Activated naive CD4-positive, alpha-beta T cell treated with Interleukin-2 at 50 U/mL for 16 hours (primary cell): ENCODE measurements around the gene FAM89B.

Experiments
- DNase-seq: peaks from one replicate; pipeline ENCODE4 v3.0.0-alpha.2; 2020

FAM89B gene

DNA sequence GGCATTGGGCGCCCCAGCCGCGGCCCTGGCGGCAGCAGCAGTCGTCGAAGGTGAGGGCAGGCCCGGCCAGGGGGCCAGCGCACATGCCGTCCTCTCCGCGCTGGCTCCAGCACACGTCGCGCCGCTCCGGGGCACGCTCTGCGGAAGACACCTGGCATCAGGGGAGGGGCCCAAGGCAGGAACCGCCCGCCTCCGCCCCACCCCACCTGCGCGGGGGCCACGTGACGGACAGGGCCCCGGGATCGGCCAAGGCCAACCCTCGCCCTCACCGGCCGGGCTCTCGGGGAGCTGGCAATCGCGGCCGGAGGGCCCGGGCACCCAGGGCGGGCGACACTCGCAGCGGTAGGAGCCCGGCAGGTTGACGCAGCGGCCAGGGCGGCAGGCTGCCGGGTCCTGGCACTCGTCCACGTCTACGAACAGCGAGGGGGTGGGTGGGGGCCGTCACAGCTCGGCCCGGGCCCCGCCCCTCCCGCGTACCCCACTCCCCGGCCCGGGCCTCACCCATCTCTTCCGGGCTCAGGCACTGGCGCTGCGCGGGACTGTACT lies 32.5 kb upstream of the FAM89B start:
- DNase-seq = no peak

- peak; percentile 93 for DNase-seq
Measured at GRCh38 chr11:65540290-65541092, 31.8 kb upstream of the FAM89B start.

DNA sequence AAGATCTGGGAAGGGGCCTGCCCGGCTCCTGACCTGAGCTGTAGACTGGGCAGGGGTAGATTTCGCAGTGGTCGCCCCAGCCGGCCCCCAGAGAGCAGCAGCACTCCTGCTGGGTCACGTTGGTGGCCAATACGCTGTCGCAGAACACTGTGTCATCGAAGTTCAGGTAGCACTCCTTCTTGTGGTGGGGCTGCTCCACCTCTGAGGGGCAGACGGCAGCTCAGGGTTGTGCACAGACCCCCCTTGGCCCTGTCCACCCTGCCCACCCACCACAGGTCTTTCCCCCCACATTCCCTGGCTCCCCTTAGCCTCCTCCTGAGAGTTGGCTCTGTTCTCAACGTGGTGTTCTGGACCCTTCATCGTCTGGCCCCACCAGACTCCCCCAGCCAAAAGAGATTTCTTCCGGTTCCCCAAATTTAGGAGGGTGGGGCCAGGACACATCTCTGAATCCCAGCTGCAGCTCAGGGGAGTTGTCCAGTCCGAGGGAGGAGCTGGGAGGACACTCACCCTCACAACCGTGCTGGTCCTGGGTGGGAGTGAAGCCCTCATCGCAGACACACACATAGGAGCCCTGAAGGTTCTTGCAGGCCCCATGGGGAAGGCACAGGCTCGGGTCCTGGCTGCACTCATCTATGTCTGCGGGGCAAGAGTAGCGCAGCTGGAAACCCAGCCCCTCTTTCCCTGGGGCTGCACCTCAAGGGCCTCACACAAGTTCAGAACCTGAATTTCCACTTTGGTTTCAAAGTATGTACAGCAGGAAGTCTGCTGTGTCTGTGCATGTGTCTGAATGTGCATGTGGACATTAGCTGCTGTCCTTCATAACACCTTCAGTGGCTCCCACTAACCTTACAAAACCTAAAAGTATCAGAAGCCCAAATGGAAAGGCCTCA lies 31.0 kb upstream of the FAM89B start:
- DNase-seq = no peak

GRCh38 chr11:65542738-65543390 lies 29.5 kb upstream of the FAM89B start:
- DNase-seq = no peak

DNA sequence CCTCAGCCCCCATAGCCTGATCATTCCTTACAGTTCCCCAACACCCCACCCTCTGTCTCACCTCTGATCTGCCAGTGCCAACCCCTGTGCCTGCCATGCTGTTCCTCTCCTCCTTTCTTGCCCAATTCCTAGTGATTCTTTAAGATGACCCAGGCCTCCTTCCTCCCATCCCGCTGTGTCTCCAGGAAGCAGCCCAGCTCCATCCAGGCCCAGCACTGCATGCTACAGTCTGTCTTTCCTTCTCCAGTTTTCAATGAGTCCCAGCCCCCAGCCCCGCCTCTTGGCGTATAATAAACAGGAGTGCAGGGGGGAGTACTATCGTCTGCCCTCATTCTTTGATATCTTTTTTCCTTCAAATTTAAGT lies 26.5 kb upstream of the FAM89B start:
- no peak for DNase-seq

DNA sequence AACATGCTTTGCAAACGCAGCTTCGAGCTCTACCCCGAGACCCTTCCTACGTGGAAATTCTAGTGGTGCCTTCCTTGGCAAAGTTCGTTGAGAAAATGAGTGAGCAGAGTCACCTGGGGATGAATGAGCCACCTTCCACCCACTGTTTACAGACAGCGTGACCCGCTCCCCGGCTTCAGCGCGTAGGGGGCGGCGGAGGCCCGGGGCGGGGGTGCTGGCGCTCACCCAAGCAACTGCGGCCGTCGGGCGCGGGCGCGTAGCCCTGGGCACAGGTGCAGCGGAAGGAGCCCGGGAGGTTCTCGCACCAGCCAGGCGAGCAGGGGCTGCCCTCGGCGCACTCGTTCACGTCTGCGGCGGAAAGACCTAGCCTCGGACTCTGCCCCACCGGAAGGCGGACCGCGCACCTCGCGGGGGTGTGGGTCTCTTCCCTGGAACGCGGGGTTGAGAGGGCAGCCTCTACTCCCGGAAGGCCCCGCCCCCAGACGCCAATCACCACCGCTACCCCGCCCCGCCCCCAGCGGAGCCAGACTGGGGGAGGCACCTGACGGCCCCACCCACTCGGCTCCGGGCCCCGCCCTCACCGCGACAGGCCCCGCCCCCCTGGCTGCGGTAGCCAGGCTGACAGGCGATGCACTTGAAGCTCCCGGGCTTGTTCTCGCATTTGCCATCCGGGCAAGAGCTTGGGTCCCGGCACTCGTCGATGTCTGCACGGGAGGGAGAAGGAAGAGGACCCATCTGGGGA lies 25.9 kb upstream of the FAM89B start:
- DNase-seq = peak; percentile 98

GRCh38 chr11:65547446-65548125 lies 24.8 kb upstream of the FAM89B start:
- no peak for DNase-seq

DNA sequence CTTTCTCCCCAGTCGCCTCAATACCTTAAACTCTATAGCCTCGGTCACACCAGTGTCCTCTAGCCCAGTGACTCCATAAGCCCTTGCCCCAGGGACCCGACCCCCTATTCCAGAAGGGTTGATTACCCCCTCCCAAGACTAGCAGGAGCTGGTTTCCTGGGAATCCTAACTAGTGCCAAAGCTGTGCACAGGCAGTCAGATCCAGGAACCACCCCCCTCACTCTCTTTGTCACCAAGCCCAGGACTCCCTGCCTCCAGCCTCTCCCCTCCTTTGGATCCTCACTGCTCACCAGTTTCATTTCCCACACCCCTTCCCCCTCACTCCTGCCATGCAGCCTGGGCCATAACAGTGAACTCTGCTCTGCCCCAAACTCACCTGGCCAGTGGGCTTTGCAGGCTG lies 23.9 kb upstream of the FAM89B start:
- DNase-seq = no peak

- DNase-seq = no peak
Measured at GRCh38 chr11:65549096-65549495, 23.2 kb upstream of the FAM89B start.

DNA sequence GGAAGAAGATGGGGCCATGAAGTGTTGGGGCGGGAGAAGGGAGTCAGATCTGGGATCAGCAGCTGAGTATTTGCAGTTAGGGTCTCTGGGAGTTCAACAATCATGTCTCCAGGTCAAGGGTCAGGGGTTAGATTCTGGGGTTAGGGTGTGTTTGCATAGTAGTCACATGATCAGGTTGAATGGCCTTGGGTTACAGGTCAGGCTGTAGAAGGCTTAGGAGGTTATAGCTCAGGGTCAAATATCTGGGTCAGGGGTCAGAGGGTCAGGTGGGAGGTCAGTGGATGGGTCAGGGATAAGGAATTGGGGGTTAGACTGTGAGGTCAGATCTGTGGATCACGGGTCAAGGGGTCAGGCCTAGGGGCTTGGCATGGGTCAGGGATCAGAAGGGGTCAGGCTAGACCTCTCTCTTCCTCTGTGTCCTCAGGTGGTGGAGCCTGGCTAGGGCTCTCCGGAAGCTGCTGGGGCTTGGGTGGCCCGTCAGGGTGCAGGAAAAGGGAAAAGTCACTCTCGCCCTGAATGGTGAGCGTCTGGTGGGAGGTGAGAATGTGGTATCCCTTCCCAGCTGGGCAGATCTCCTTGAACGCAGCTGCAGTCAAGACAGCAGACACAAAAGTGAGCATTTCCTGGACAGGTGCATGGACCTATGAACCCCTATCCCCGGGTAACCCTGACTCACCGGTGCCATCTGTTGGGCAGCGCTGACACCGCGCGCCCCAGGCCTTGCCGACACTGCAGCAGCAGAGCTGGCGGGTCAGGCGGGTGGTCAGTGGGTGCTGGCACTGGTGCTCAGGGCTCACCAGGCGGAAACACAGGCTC lies 20.6 kb upstream of the FAM89B start:
- peak; percentile 64 for DNase-seq

DNA sequence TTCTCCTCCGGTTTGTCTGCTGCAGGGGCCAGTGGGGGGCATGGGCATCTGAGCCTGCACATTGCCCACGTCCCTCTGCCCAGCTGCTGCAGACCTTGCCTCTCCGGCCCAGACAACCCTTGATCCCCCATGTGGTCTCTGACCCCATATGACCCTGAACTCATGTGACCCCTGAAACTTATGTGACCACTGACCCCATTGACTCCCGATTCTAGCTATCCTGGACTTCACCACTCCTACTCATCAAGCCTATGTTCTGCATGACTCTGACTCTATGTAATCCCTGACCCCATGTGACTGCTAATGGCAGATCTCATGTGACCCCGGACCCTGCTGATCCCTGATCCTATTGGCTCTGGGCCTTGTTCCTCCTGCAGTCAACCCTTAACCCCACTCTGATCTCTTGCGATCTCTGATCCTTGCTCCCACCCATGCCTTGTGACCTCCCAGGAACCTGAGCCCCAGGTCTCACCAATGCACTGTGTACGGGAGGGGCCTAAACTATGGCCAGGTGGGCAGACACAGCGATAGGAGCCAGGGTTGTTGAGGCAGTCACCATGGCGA lies 19.9 kb upstream of the FAM89B start:
- no peak for DNase-seq

GRCh38 chr11:65553301-65554001 lies 18.9 kb upstream of the FAM89B start:
- peak; percentile 53 for DNase-seq

DNA sequence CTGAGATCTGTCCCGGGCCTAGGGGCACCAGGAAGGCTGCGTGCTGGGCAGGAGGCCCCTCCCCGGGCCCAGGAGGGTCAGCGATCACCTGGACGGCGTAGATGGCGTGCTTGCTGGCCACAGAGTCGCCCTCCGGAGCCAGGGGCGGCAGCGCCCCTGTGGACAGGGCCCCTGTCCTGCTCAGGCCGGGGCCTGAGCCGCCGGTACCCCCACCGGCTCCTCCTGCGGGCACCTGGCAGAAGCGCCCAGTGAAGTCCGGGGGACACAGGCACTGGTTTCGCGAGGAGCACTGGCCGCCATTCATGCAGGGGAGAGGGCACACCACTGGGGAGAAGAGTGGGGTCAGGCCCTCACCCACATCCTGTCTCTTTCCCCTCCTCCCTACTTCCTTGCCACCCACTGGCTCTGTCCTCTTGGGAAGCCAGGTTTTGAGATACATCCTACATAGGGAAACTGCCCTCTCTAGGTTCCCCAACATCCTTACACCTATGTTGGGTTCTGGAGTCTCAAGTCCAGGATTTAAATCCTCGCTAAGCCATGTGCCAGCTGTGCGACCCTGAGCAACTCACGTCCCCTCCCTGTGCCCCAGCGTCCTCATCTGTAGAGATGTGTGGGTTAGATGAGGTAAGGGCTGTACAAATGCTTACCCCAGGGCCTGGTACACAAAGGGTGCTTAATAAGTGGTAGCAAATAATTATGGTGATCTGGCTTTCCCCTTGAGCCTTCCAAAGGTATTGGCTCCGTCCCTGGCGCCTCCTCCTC lies 18.1 kb upstream of the FAM89B start:
- no peak for DNase-seq

DNA sequence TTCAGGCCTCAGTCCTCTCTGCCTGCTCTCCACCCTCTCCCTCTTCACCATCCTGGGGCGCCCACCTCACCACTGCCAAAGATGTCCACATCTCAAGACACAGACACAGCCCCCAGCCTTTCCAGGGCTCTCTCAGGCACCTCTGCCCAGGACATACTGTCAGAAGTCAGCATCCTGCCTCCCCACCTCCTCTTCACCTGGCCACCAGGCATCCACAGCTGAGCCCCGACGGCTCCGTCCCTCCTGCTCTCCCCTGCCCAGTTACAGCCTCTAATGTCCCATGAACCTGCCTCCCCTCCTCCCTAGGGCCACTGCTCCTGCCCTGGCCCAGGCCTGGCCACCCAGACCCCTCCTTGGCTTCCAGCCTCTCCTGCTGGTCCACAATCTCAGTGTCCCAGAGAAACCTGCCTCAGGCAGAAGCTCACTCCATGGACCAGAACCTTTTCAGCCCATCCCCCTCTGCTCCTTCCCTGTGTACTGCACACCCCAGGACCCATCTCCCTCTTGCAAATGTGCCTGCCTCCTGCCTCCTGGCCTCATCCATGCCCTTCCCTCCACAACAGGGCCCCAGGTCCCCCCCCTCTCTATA lies 17.4 kb upstream of the FAM89B start:
- DNase-seq = no peak

DNA sequence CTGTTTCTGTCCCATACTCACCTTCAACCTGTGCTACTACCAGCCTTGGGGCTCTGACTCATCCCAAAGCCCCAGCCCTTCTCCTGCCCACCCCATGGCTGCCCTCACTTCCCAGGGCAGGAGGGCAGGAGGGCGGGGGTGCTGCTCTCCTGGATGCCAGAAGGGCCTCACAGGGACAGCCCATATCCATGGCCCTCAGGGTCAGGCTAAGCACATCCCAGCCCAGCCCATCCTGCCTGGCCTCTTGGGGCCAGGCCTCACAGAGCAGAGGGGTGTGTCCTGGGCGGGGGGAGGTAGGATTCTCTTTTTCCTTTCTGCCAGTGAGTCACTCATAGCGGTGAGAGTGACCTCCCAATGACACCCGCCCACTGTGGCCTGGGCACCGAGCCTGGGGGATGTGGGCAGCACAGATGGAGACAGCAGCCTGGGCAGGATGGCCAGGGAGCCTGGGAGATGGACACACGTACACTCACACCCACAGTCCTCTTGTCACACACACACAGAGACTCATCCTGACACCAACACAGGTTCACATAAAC lies 16.6 kb upstream of the FAM89B start:
- DNase-seq = peak; percentile 41

GRCh38 chr11:65556470-65557279 lies 15.7 kb upstream of the FAM89B start:
- DNase-seq = no peak

DNA sequence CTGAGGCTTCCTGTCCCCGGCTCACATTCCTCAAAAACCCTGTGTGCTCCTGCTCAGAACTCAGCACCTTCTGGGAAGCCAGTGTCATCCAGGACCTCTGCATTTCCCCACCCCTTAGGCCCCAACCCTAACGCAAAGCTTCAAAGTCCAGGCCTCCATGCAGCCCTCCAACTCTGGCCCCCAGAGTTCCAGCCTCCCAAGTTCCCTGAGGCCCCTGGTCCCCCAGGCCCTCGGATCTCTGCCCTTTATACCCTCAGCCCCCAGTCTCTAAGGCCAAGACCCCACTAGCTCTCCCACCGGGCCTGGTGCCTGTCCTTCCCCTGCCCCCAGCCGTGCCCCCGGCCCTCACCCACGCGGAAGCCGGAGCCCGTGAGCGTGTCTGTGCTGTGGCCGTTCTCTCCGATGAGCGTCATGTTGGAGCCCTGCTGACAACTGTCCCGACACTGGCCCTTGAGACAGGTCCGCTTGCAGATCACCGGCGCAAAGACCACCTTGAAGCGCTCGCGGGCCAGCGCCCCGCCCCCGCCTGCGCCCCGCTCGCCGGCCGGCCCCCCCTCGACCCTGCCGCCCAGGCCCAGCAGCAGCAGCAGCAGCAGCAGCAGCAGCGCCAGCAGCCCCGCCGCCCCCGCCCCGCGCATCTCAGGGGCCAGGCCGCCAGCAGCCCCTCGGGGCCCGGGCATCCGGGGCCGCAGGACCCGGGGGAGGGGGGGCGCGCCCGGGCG lies 14.9 kb upstream of the FAM89B start:
- DNase-seq = peak; percentile 33
